K562 (cell line): ENCODE results near the gene TRPC3. TPM values are rescaled to one million over a fixed set of nuclear protein-coding genes. Genes with fewer than 3 reads are reported as not detected.

Source experiments
- ATF7 ChIP-seq: fragments of 450-650 bp; IDR thresholded peaks from 2 replicates; pipeline ENCODE4 v1.7.1; 2014; ENCODE audit warnings: mild to moderate bottlenecking, moderate library complexity
- CBFA2T2 ChIP-seq: fragments of 450-650 bp; conservative IDR thresholded peaks from 2 replicates; pipeline ENCODE4 v1.6.1; 2017; ENCODE audit warnings: mild to moderate bottlenecking
- CBX3 ChIP-seq, 2 experiments: IDR thresholded peaks; 1 replicate in 1 of 2; 2 replicates in 1 of 2; pipeline ENCODE4 v1.6.1; 2012; ENCODE audit warnings: inconsistent platforms in 2 of 2, low read length in 2 of 2, borderline replicate concordance in 1 of 2, control low read depth in 1 of 2
- CCNT2 ChIP-seq: IDR thresholded peaks from 2 replicates; pipeline ENCODE4 v1.6.1; 2011; ENCODE audit warnings: borderline replicate concordance, low read depth, mild to moderate bottlenecking, moderate library complexity, mixed read lengths, low read length; ENCODE audit not compliant: insufficient read length; ENCODE audit errors: extremely low read depth
- CREB1 ChIP-seq, 2 experiments: sonication (generic) in 1 of 2; formaldehyde crosslinking in 1 of 2; IDR thresholded peaks; 2 replicates each; pipeline versions ENCODE4 v1.6.1 to v1.8.0; 2012 to 2022; ENCODE audit warnings: inconsistent platforms in 1 of 2, mild to moderate bottlenecking in 1 of 2, missing genetic modification reagents in 1 of 2, moderate library complexity in 1 of 2
- CTBP1 ChIP-seq: fragments of 450-650 bp; IDR thresholded peaks from 2 replicates; pipeline ENCODE4 v1.6.1; 2016; ENCODE audit warnings: borderline replicate concordance
- DACH1 ChIP-seq: fragments of 450-650 bp; IDR thresholded peaks from 2 replicates; pipeline ENCODE4 v1.6.1; 2018; ENCODE audit not compliant: partially characterized antibody
- DEAF1 ChIP-seq: fragments of 450-650 bp; formaldehyde crosslinking; IDR thresholded peaks from 2 replicates; pipeline ENCODE4 v1.4.0; 2020; ENCODE audit warnings: mild to moderate bottlenecking, moderate library complexity
- GATA2 ChIP-seq: sonication (generic); formaldehyde crosslinking; IDR thresholded peaks from 2 replicates; pipeline ENCODE4 v1.4.0; 2020; ENCODE audit warnings: mild to moderate bottlenecking, missing genetic modification reagents
- HDAC3 ChIP-seq: fragments of 450-650 bp; IDR thresholded peaks from 2 replicates; pipeline ENCODE4 v1.6.1; 2018; ENCODE audit warnings: borderline replicate concordance, mild to moderate bottlenecking, moderate library complexity; ENCODE audit not compliant: partially characterized antibody
- HOXB6 ChIP-seq: fragments of 250-450 bp; sonication (Bioruptor Pico); IDR thresholded peaks from 2 replicates; pipeline ENCODE4 v1.5.1; 2022; ENCODE audit warnings: mild to moderate bottlenecking, borderline replicate concordance
- JUND ChIP-seq, 2 experiments: IDR thresholded peaks; 2 replicates in 1 of 2; 3 replicates in 1 of 2; pipeline ENCODE4 v1.6.1; 2011; ENCODE audit warnings: borderline replicate concordance in 2 of 2, low read depth in 2 of 2, low read length in 2 of 2, improper control_type of control experiment in 1 of 2, missing biosample characterization in 1 of 2, missing genetic modification characterization in 1 of 2, missing genetic modification reagents in 1 of 2
- KDM1A ChIP-seq, 2 experiments: fragments of 450-650 bp; IDR thresholded peaks; 2 replicates each; pipeline ENCODE4 v1.6.1; 2016; ENCODE audit warnings: mild to moderate bottlenecking in 2 of 2
- LEF1 ChIP-seq: fragments of 450-650 bp; IDR thresholded peaks from 2 replicates; pipeline ENCODE4 v1.6.1; 2016; ENCODE audit warnings: mild to moderate bottlenecking
- MTA2 ChIP-seq: fragments of 450-650 bp; IDR thresholded peaks from 2 replicates; pipeline ENCODE4 v1.6.1; 2016; ENCODE audit warnings: low read depth
- NCOA2 ChIP-seq, 2 experiments: fragments of 450-650 bp; IDR thresholded peaks; 2 replicates each; pipeline ENCODE4 v1.6.1; 2018; ENCODE audit warnings: mild to moderate bottlenecking in 2 of 2, moderate library complexity in 1 of 2; ENCODE audit not compliant: partially characterized antibody in 2 of 2
- NFIC ChIP-seq: fragments of 450-650 bp; IDR thresholded peaks from 2 replicates; pipeline ENCODE4 v1.6.1; 2017; ENCODE audit warnings: mild to moderate bottlenecking, inconsistent platforms
- RNF2 ChIP-seq: sonication (generic); IDR thresholded peaks from 2 replicates; pipeline ENCODE4 v1.6.1; 2016
- RUNX1 ChIP-seq: sonication (generic); IDR thresholded peaks from 2 replicates; pipeline ENCODE4 v1.6.1; 2016; ENCODE audit warnings: antibody characterized with exemption, low read depth
- SMARCA4 ChIP-seq: fragments of 450-650 bp; IDR thresholded peaks from 2 replicates; pipeline ENCODE4 v1.6.1; 2016
- SOX6 ChIP-seq: fragments of 450-650 bp; IDR thresholded peaks from 2 replicates; pipeline ENCODE4 v1.6.1; 2014; ENCODE audit warnings: mild to moderate bottlenecking
- SPI1 ChIP-seq: IDR thresholded peaks from 2 replicates; pipeline ENCODE4 v1.6.1; 2011; ENCODE audit warnings: low read depth, low read length, control low read depth, borderline replicate concordance
- TAF7 ChIP-seq: fragments of 450-650 bp; IDR thresholded peaks from 2 replicates; pipeline ENCODE4 v1.6.1; 2016; ENCODE audit warnings: missing genetic modification characterization, missing compliant biosample characterization
- TAL1 ChIP-seq: fragments of 450-650 bp; IDR thresholded peaks from 2 replicates; pipeline ENCODE4 v1.6.1; 2016; ENCODE audit warnings: mild to moderate bottlenecking
- TBL1XR1 ChIP-seq, 2 experiments: IDR thresholded peaks; 2 replicates each; pipeline ENCODE4 v1.6.1; 2012; ENCODE audit warnings: improper control_type of control experiment in 2 of 2, low read length in 2 of 2, mild to moderate bottlenecking in 1 of 2
- TEAD4 ChIP-seq, 2 experiments: sonication (generic) in 1 of 2; formaldehyde crosslinking in 1 of 2; IDR thresholded peaks; 2 replicates each; pipeline versions ENCODE4 v1.6.1 to v1.8.0; 2012 to 2022; ENCODE audit warnings: borderline replicate concordance in 1 of 2, inconsistent platforms in 1 of 2, low read length in 1 of 2, mild to moderate bottlenecking in 1 of 2, missing genetic modification reagents in 1 of 2
- ZKSCAN8 ChIP-seq: fragments of 200-800 bp; sonication (Bioruptor generic); IDR thresholded peaks from 2 replicates; pipeline ENCODE4 v1.6.1; 2016; ENCODE audit warnings: missing genetic modification characterization, missing compliant biosample characterization
- ZNF644 ChIP-seq: fragments of 200-800 bp; sonication (Bioruptor generic); IDR thresholded peaks from 2 replicates; pipeline ENCODE4 v1.6.1; 2016; ENCODE audit warnings: low read depth, missing genetic modification characterization, missing compliant biosample characterization
- polyA plus RNA-seq, 8 experiments: library from polyadenylated mRNA; depleted of rRNA in 4 of 8; stranded (reverse) in 5 of 8; unstranded in 3 of 8; fragments of >200 nt; fragmentation: Nextera tagmentation in 2 of 8; fragmentation: Illumina TruSeq in 1 of 8; extraction: Ambion mirVana in 2 of 8; extraction: Trizol in 1 of 8; gene quantifications; 2 replicates each; pipeline versions ENCODE4 v1.2.1 to v1.2.3, GENCODE V29; 2011 to 2014; ENCODE audit warnings: inconsistent platforms in 1 of 8, missing spikeins in 1 of 8
- total RNA-seq, 7 experiments: library from RNA; depleted of rRNA in 6 of 7; stranded (reverse); fragments of >200 nt in 6 of 7; fragmentation: Illumina TruSeq in 2 of 7; extraction: Trizol in 2 of 7; gene quantifications; 2 replicates each; pipeline versions ENCODE4 v1.2.1 to v1.2.3, GENCODE V29; 2011 to 2021; ENCODE audit warnings: low replicate concordance in 1 of 7
- TF ChIP-seq, protein P1 (sequence below): fragments of 450-650 bp; IDR thresholded peaks from 2 replicates; pipeline ENCODE4 v1.6.1; 2016; ENCODE audit warnings: antibody characterized with exemption

The TRPC3 gene
- total and polyA plus RNA-seq, 9 of the 15 experiments (the other 6 are each of a cell fraction or from before 2014, with no cell fraction given): 0.01 to 0.27 (median 0.11) TPM

GRCh38 chr4:121990489-121990888, 38.6 kb upstream of the TRPC3 start (continued):
- TF ChIP-seq NFIC (peak; percentile 75; the same call in 1 of the 2 replicates), JUND (IDR thresholded peaks at IDR 0.05; ENCODE audit: borderline replicate concordance, low read depth, low read length) (peak; percentile 64), JUND (tag; IDR thresholded peaks at IDR 0.05; ENCODE audit: borderline replicate concordance, low read depth, low read length) (peak; percentile 41; the same call in 1 of the 3 replicates), SMARCA4 (peak; percentile 82), CTBP1 (0 out of 2 replicates have a peak, but pooled peaks have one; percentile 23), ZNF644 (tag) (0 out of 2 replicates have a peak, but pooled peaks have one; percentile 57), CBFA2T2 (peak; percentile 93), RNF2 (peak; percentile 70; the same call in 1 of the 2 replicates), ZKSCAN8 (CRISPR knock-in tag) (no peak), RUNX1 (peak; percentile 80; the same call in 1 of the 2 replicates), DACH1 (no peak), LEF1 (peak; percentile 70; the same call in 1 of the 2 replicates), HDAC3 (peak; percentile 61), TBL1XR1 (IDR thresholded peaks at IDR 0.05; ENCODE audit: low read length in 2 of 2) (peak; percentile 80 to 90; a peak in 3 of 4 replicates), TAL1 (peak; percentile 87), TEAD4 (IDR thresholded peaks at IDR 0.05; ENCODE audit: low read length) (peak; percentile 96), TEAD4 (CRISPR knock-in tag; IDR thresholded peaks at IDR 0.05; ENCODE audit: borderline replicate concordance) (no peak), GATA2 (CRISPR knock-in tag) (peak; percentile 66; the same call in 1 of the 2 replicates), ATF7 (no peak), NCOA2 (IDR thresholded peaks at IDR 0.05; ENCODE audit: partially characterized antibody in 2 of 2) (peak in 1 of 2 experiments; percentile 11), TAF7 (no peak), DEAF1 (CRISPR knock-in tag) (no peak), CBX3 (IDR thresholded peaks at IDR 0.05; ENCODE audit: borderline replicate concordance in 1 of 2, low read length in 2 of 2) (no peak), SOX6 (peak; percentile 65), HOXB6 (CRISPR knock-in tag) (no peak), SPI1 (peak; percentile 34; the same call in 1 of the 2 replicates), MTA2 (peak; percentile 74), CREB1 (IDR thresholded peaks at IDR 0.05) (peak; percentile 48; the same call in 1 of the 2 replicates), CREB1 (CRISPR knock-in tag; IDR thresholded peaks at IDR 0.05) (no peak), CCNT2 (peak; percentile 71), KDM1A (IDR thresholded peaks at IDR 0.05) (peak; percentile 81 to 84)
- TF ChIP-seq, protein P1, sequence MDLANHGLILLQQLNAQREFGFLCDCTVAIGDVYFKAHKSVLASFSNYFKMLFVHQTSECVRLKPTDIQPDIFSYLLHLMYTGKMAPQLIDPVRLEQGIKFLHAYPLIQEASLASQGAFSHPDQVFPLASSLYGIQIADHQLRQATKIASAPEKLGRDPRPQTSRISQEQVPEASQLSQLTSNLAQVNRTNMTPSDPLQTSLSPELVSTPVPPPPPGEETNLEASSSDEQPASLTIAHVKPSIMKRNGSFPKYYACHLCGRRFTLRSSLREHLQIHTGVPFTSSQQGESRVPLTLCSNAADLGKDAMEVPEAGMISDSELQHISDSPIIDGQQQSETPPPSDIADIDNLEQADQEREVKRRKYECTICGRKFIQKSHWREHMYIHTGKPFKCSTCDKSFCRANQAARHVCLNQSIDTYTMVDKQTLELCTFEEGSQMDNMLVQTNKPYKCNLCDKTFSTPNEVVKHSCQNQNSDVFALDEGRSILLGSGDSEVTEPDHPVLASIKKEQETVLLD: peak; percentile 67; the same call in 1 of the 2 replicates
